ENCODE measurements around the gene CBLC. TPM values are rescaled to one million over a fixed set of nuclear protein-coding genes. Genes with fewer than 3 reads are reported as not detected.

CBLC gene
- total and polyA plus RNA-seq, 8 donors: 3.1 to 6.1 (median 4.2) TPM

DNA sequence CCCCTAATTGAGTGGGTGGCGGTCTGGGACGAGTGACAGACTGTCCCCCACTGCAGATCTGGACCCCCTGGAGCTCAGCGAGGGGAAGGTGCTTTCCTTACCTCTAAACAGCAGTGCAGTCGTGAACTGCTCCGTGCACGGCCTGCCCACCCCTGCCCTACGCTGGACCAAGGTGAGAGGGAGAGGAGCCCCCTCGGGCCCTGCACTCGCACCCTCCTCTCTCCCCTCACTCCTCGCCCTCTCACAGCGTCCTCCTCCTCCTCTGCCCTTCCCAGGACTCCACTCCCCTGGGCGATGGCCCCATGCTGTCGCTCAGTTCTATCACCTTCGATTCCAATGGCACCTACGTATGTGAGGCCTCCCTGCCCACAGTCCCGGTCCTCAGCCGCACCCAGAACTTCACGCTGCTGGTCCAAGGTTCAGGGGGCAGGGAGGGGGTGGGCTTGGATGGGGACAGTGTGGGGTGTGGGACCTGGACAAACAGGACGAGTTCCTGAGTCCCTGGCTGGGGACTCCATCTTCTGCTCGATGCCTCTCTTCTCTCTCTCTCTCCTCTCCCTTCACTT is 40.9 kb downstream of the CBLC start:
- H3K4me1 ChIP-seq: no peaks in the 10 kb centered on the region
- H3K27me3 ChIP-seq: no peaks in the 10 kb centered on the region
- no peaks in the 10 kb centered on the region for H3K9me3 ChIP-seq
- TF ChIP-seq, protein P1, sequence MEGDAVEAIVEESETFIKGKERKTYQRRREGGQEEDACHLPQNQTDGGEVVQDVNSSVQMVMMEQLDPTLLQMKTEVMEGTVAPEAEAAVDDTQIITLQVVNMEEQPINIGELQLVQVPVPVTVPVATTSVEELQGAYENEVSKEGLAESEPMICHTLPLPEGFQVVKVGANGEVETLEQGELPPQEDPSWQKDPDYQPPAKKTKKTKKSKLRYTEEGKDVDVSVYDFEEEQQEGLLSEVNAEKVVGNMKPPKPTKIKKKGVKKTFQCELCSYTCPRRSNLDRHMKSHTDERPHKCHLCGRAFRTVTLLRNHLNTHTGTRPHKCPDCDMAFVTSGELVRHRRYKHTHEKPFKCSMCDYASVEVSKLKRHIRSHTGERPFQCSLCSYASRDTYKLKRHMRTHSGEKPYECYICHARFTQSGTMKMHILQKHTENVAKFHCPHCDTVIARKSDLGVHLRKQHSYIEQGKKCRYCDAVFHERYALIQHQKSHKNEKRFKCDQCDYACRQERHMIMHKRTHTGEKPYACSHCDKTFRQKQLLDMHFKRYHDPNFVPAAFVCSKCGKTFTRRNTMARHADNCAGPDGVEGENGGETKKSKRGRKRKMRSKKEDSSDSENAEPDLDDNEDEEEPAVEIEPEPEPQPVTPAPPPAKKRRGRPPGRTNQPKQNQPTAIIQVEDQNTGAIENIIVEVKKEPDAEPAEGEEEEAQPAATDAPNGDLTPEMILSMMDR (IDR thresholded peaks at IDR 0.05): no peak
- intact Hi-C loops (cut with DNase I): no loop called here
- no peak for DNase-seq
- peaks cover 0 to 19% of the 10 kb centered on the region in 2 donors for H3K36me3 ChIP-seq
- no peak overlapping the region for H3K4me3 ChIP-seq
- no peak overlapping the region for H3K27ac ChIP-seq
- ATAC-seq: no peak

GRCh38 chr19:44819246-44819832 is 41.6 kb downstream of the CBLC start:
- ATAC-seq (no peak), DNase-seq (no peak)
- no peaks in the 10 kb centered on the region for H3K27me3 ChIP-seq
- H3K4me1 ChIP-seq: no peaks in the 10 kb centered on the region
- no peak overlapping the region for H3K27ac ChIP-seq
- intact Hi-C loops (cut with DNase I): no loop called here
- no peak overlapping the region for H3K4me3 ChIP-seq
- H3K36me3 ChIP-seq: peaks cover 0 to 11% of the 10 kb centered on the region in 2 donors
- no peaks in the 10 kb centered on the region for H3K9me3 ChIP-seq
- TF ChIP-seq, protein P1 (IDR thresholded peaks at IDR 0.05): no peak

GRCh38 chr19:44820648-44821609 is 43.2 kb downstream of the CBLC start:
- ATAC-seq: peak; percentile 53
- H3K4me3 ChIP-seq: no peak overlapping the region
- peak overlapping the region; percentile 48 to 62 for H3K27ac ChIP-seq
- H3K4me1 ChIP-seq: no peaks in the 10 kb centered on the region
- intact Hi-C loops (cut with DNase I): no loop called here
- H3K27me3 ChIP-seq: no peaks in the 10 kb centered on the region
- TF ChIP-seq, protein P1 (IDR thresholded peaks at IDR 0.05): no peak
- no peaks in the 10 kb centered on the region for H3K9me3 ChIP-seq
- H3K36me3 ChIP-seq: peaks cover 0 to 6% of the 10 kb centered on the region in 2 donors
- DNase-seq: peak in 1 of 4 donors; percentile 49

- peaks cover 0 to 6% of the 10 kb centered on the region in 2 donors for H3K36me3 ChIP-seq
- H3K9me3 ChIP-seq: no peaks in the 10 kb centered on the region
- no peak overlapping the region for H3K4me3 ChIP-seq
- H3K27ac ChIP-seq: no peak overlapping the region
- H3K4me1 ChIP-seq: no peaks in the 10 kb centered on the region
- DNase-seq: no peak
- TF ChIP-seq, protein P1 (IDR thresholded peaks at IDR 0.05): no peak
- intact Hi-C loops (cut with DNase I): no loop called here
- no peaks in the 10 kb centered on the region for H3K27me3 ChIP-seq
- no peak for ATAC-seq
These were observed 44.5 kb downstream of the CBLC start for GRCh38 chr19:44822177-44822576.

Data from left lung (tissue), 10 donors.